Mesothelial cell of epicardium (in vitro differentiated cells): ENCODE results near the gene ATP8B3. TPM values are rescaled to one million over a fixed set of nuclear protein-coding genes. Genes with fewer than 3 reads are reported as not detected.

ENCODE experiments used
- DNase-seq, 2 experiments: peaks; one replicate each; pipeline ENCODE4 v3.0.0; 2021; ENCODE audit warnings: low spot score in 2 of 2; ENCODE audit not compliant: unreplicated experiment in 2 of 2
- H3K27ac Mint-ChIP-seq: 2 replicates; pipeline ENCODE4 v1.8.0; 2021; ENCODE audit warnings: mixed read lengths
- H3K27me3 Mint-ChIP-seq: 2 replicates; pipeline ENCODE4 v1.8.0; 2021; ENCODE audit warnings: low read depth, mixed read lengths
- H3K36me3 Mint-ChIP-seq: 2 replicates; pipeline ENCODE4 v1.8.0; 2021; ENCODE audit warnings: mixed read lengths
- H3K4me1 Mint-ChIP-seq: 2 replicates; pipeline ENCODE4 v1.8.0; 2021; ENCODE audit warnings: mixed read lengths
- H3K4me3 Mint-ChIP-seq: 2 replicates; pipeline ENCODE4 v1.8.0; 2021; ENCODE audit warnings: mild to moderate bottlenecking, moderate library complexity, mixed read lengths
- H3K9me3 Mint-ChIP-seq: 2 replicates; pipeline ENCODE4 v1.8.0; 2021; ENCODE audit warnings: mixed read lengths
- total RNA-seq: library from RNA; stranded (reverse); gene quantifications from 3 replicates; pipeline ENCODE4 v1.2.1, GENCODE V29; 2021
- TF ChIP-seq, protein P1 (sequence below): fragments of 200-600 bp; sonication (generic); IDR thresholded peaks from one replicate; pipeline ENCODE4 v1.5.0; 2021; ENCODE audit warnings: antibody characterized with exemption; ENCODE audit not compliant: unreplicated experiment

The ATP8B3 gene
- total RNA-seq, 1 donor from 2014 or later, result 2.2 TPM

DNA sequence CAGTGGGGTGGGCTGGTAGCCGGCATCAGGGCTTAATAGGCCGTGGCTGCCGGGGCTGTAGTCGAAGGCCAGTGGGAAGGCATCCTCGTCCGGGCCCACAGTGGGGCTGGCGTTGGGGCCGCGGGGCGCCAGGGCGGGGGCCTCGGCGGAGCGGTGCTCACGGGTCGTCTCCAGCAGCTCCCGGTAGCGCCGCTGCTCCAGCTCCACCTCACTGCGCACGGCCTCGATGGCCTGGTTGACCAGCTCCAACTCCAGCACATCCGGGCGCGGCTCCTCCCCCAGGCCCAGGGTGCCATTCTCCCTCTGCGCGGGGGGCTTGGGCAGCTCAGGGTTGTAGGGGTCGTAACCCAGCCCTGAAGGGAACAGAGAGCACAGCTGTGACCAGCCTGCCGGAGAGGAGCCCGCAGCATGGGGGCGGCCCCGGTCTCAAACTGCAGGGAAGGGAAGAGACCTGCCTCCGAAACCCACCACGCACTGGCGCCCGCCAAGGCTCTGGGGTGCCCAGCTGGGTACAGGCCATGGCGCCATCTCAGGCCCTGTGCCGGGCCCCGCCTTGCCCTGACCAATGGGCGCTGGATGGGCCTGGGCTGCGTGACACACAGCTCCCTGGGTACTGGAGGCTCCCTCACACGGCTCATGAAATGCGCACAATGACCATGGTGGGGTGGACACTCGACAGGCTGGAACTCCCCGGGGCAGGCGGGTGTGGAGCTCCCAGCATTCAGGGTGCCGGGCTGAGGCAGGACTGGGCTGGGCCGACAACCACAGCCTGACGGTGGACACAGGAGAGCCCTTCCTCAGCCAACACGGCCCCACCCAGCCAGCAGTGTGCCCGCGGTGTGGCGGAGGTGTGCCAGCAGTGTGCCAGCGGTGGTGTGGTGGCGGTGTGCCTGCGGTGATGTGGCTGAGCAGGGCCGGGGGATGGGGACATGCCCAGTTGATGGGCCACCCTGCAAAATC lies 16.5 kb upstream of the ATP8B3 start:
- TF ChIP-seq, protein P1, sequence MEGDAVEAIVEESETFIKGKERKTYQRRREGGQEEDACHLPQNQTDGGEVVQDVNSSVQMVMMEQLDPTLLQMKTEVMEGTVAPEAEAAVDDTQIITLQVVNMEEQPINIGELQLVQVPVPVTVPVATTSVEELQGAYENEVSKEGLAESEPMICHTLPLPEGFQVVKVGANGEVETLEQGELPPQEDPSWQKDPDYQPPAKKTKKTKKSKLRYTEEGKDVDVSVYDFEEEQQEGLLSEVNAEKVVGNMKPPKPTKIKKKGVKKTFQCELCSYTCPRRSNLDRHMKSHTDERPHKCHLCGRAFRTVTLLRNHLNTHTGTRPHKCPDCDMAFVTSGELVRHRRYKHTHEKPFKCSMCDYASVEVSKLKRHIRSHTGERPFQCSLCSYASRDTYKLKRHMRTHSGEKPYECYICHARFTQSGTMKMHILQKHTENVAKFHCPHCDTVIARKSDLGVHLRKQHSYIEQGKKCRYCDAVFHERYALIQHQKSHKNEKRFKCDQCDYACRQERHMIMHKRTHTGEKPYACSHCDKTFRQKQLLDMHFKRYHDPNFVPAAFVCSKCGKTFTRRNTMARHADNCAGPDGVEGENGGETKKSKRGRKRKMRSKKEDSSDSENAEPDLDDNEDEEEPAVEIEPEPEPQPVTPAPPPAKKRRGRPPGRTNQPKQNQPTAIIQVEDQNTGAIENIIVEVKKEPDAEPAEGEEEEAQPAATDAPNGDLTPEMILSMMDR, result no peak
- H3K4me3 Mint-ChIP-seq, result no peak overlapping the region
- H3K27ac Mint-ChIP-seq, result no peak overlapping the region
- H3K4me1 Mint-ChIP-seq, result peaks cover 1% of the 10 kb centered on the region
- peaks cover 13% of the 10 kb centered on the region for H3K36me3 Mint-ChIP-seq
- H3K9me3 Mint-ChIP-seq, result no peaks in the 10 kb centered on the region
- DNase-seq, result no peak
- no peaks in the 10 kb centered on the region for H3K27me3 Mint-ChIP-seq

DNA sequence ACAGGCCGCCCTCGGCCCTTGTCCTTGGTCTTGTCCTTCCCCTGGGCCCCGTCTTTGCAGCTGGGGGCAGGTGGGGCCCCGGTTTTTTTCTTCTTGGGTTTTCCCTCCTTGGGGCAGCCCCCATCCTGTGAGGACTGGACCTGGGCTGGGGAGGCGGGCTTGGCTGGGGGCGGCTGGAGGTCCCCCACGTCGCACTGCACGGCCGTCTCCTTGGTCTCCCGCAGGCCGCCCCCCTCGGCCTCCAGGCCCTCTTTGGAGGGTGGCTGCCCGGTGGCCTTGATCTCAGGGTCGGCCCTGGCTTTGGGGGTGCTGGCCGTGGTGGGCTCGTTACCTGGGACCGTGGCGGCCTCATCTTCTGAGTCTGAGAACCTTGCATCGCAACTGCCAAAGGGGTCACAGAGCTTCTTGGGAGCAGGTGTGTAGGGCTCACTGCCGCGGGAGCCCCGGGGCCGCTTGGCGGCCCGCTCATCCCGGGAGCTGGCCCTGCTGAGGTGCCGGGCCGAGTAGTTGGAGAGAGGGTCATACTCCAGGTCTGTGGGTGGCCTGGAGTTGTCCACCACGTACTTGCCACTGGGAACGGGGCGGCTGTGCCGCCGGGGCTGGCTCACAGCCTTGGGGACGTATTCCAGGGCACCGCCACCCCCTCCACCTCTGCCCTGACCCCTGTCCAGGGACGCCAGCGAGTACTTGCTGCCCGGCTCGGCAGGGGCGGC lies 15.6 kb upstream of the ATP8B3 start:
- no peak overlapping the region for H3K27ac Mint-ChIP-seq
- no peaks in the 10 kb centered on the region for H3K9me3 Mint-ChIP-seq
- H3K4me1 Mint-ChIP-seq, result peaks cover 1% of the 10 kb centered on the region
- peaks cover 13% of the 10 kb centered on the region for H3K36me3 Mint-ChIP-seq
- DNase-seq, result no peak
- H3K4me3 Mint-ChIP-seq, result no peak overlapping the region
- TF ChIP-seq, protein P1, result no peak
- H3K27me3 Mint-ChIP-seq, result no peaks in the 10 kb centered on the region

GRCh38 chr19:1826557-1827521 lies 14.8 kb upstream of the ATP8B3 start:
- Mint-ChIP-seq H3K4me1 (peaks cover 1% of the 10 kb centered on the region), H3K9me3 (no peaks in the 10 kb centered on the region), H3K27me3 (no peaks in the 10 kb centered on the region), H3K27ac (no peak overlapping the region), H3K36me3 (peaks cover 13% of the 10 kb centered on the region), H3K4me3 (no peak overlapping the region)
- no peak for DNase-seq
- TF ChIP-seq, protein P1, result no peak

DNA sequence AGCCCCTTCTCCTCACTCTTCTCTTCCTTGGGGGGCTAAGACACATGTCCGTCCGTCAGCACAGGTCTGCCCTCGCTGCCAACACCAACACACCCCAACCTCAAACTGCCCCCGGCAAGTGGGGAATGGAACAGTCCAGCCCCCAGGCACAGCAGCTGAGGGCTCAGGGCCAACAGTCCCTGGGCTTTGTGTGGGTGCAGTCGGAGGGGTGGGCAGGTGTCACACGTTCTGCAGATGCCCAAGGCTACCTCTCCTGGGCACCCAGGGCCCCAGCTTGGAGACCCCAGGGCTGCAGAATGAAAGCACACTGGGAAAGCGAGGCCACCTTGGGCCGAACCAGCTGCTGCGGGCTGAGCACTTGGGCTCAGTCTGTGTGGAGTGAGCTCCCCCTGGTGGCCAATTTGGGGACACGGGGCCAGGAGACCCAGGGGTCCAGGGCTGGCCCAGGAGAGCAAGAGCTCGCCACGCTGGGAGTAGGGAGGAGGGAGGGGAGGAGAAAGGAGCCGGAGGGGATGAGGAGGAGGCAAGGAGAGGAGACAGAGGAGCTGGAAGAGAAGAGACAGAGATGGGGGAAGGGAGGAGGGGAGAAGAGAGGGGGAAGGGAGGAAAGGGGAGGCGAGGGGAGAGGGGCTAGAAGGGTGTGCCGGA lies 14.0 kb upstream of the ATP8B3 start:
- Mint-ChIP-seq H3K27ac (no peak overlapping the region), H3K4me3 (no peak overlapping the region), H3K9me3 (no peaks in the 10 kb centered on the region), H3K36me3 (peaks cover 13% of the 10 kb centered on the region), H3K27me3 (no peaks in the 10 kb centered on the region), H3K4me1 (peaks cover 1% of the 10 kb centered on the region)
- TF ChIP-seq, protein P1, result peak; percentile 92
- peak; percentile 62 to 88 for DNase-seq

DNA sequence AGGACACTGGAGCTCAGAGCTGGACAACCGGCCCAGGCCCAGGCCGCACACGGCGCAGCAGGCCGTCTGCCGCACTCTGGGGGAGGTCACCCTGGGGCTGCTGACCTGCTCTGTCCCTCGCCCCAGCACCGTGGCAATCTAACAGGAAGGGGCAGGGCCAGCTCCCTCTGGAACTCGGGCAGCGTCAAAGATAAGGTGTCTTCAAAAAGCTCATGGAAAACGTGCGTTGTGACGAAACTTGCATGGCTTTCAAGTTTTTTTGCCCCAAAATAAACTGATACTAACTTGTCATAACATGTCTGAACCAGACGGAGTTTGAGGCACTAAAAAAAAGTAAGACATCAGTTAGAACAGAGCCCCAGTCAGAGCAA lies 12.2 kb upstream of the ATP8B3 start:
- TF ChIP-seq, protein P1, result no peak
- no peak for DNase-seq
- H3K36me3 Mint-ChIP-seq, result peaks cover 14% of the 10 kb centered on the region
- no peaks in the 10 kb centered on the region for H3K27me3 Mint-ChIP-seq
- no peaks in the 10 kb centered on the region for H3K9me3 Mint-ChIP-seq
- H3K4me1 Mint-ChIP-seq, result peaks cover 1% of the 10 kb centered on the region
- H3K27ac Mint-ChIP-seq, result no peak overlapping the region
- no peak overlapping the region for H3K4me3 Mint-ChIP-seq
